ENCODE results near the gene MRPS35.
A peak's percentile ranks its signal among the peaks of the same experiment; 100 is the strongest.
"Not testable (repeated sequence)": the region's sequence is repeated elsewhere in the genome, so short reads cannot be mapped to it uniquely, and the experiment has no call there.

The MRPS35 gene

GRCh38 chr12:27709212-27709931 lies 1.3 kb upstream of the MRPS35 start:
- DNase-seq, result no peak

GRCh38 chr12:27709932-27710591 lies 570 bp upstream of the MRPS35 start:
- no peak for DNase-seq

- DNase-seq, result no peak
These were observed 668 bp downstream of the MRPS35 start for GRCh38 chr12:27711317-27711682.

- no peak for DNase-seq
These were observed 1.3 kb downstream of the MRPS35 start for GRCh38 chr12:27711967-27712366.

GRCh38 chr12:27723212-27723611 lies 12.6 kb downstream of the MRPS35 start:
- no peak for DNase-seq

GRCh38 chr12:27730097-27730588 lies 19.5 kb downstream of the MRPS35 start:
- no peak for DNase-seq

GRCh38 chr12:27732281-27732680 lies 21.6 kb downstream of the MRPS35 start:
- no peak for DNase-seq

- no peak for DNase-seq
These were observed 22.5 kb downstream of the MRPS35 start for GRCh38 chr12:27733052-27733656.

GRCh38 chr12:27733791-27734190 lies 23.2 kb downstream of the MRPS35 start:
- no peak for DNase-seq

- DNase-seq, result not testable (repeated sequence)
These were observed 23.7 kb downstream of the MRPS35 start for GRCh38 chr12:27734321-27734720.

GRCh38 chr12:27743601-27744000 lies 33.0 kb downstream of the MRPS35 start:
- DNase-seq, result no peak

- DNase-seq, result not testable (repeated sequence)
These were observed 35.1 kb downstream of the MRPS35 start for GRCh38 chr12:27745734-27746133.

GRCh38 chr12:27747111-27747820 lies 36.6 kb downstream of the MRPS35 start:
- DNase-seq, result no peak

- peak; percentile 73 for DNase-seq
These were observed 40.9 kb downstream of the MRPS35 start for GRCh38 chr12:27751386-27752047.

- no peak for DNase-seq
These were observed 44.2 kb downstream of the MRPS35 start for GRCh38 chr12:27754795-27755194.

GRCh38 chr12:27756670-27757195 lies 46.1 kb downstream of the MRPS35 start:
- no peak for DNase-seq

GRCh38 chr12:27762757-27763156 lies 52.1 kb downstream of the MRPS35 start:
- DNase-seq, result no peak

- DNase-seq, result no peak
These were observed 56.0 kb downstream of the MRPS35 start for GRCh38 chr12:27766587-27766986.

- DNase-seq, result no peak
These were observed 58.6 kb downstream of the MRPS35 start for GRCh38 chr12:27769142-27769673.

- DNase-seq, result no peak
These were observed 61.1 kb downstream of the MRPS35 start for GRCh38 chr12:27771481-27772327.

GRCh38 chr12:27772328-27773049 lies 61.9 kb downstream of the MRPS35 start:
- DNase-seq, result no peak

Measured in NCI-H1436 (cell line).